Amniotic epithelial cell (primary cell): ENCODE results near the gene EP400.

Experiments used
- DNase-seq: peaks from one replicate; pipeline ENCODE4 v3.0.0-alpha.2; 2010; ENCODE audit warnings: low read depth

The EP400 gene

DNA sequence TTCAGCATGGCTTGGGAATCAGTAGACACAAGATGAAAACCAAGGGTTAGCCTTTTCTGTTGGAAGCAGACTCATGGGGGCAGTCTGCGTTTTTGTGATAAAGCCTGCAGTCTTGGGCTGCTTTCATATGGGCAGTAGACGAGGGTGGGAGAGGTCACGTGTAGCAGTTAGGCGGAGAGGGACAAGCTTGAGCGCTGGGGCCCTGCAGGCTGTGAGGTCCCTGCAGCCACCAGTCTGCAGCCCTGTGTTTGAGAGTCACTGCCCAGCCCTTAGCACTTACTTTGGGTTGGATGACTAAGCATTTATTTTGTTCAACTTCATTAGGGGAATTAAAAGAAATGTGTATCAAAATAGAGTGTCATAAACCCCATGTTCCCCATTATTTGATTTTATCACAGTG is 37.2 kb downstream of the EP400 start:
- DNase-seq: no peak

DNA sequence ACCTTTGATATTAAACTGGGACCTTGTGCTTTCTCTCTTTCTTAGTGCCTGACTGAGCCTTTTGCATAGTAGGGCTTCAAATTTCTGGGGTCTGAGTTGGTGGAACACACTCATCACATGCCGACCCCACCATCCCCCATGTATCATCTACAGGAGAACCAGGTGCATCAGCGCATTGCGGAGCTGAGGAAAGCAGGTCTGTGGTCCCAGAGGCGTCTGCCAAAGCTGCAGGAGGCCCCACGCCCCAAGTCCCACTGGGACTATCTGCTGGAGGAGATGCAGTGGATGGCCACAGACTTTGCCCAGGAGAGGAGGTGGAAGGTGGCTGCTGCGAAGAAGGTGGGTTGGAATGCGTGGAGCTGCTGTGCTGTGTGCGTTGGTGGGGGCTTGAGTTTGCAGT is 37.8 kb downstream of the EP400 start:
- no peak for DNase-seq

GRCh38 chr12:131988054-131988796 is 38.5 kb downstream of the EP400 start:
- DNase-seq: no peak

GRCh38 chr12:131989021-131989420 is 39.3 kb downstream of the EP400 start:
- DNase-seq: no peak

DNA sequence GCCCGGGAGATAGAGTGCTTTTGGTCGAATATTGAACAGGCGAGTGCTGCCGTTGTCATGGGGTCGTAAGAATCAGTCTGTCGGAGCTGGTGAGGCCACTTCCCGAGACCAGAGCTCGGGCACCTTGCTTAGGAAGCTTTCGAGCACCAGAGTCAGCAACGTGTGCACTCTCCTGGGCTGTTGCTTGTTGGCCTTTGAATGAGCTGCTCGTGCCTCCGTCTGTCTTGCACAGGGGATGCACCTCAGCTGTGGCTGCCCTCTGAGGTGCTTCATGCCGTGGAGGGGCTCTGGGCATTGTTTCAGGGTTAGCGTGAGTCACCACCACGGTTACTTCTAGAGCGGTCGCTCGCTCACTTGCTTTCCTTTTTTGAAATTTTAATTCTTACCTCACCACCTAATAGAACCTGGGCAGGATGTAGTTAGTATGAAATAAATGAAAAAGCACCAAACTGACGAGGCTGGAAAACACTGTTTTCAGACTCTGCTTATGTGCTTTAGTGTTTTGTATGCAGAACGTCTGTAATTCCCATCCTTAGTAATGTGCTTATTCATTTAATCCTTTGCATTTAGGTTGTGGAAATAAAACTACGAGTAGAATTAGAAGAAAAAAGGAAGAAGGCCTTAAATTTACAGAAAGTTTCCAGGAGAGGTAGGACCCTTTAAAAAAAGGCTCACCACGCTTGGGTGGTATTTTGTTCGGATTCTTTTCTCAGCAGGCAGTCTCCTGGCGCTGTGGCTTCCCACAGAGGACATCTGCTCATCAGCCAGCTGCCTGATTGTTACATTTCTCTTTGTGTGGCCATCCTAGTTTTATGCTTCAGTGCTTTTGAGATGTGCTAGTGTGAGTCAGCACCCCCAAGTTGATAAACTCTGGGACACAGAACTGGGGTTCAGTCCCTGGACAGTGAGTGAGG is 40.6 kb downstream of the EP400 start:
- no peak for DNase-seq

GRCh38 chr12:131990980-131991305 is 41.2 kb downstream of the EP400 start:
- no peak for DNase-seq

GRCh38 chr12:131991816-131992430 is 42.2 kb downstream of the EP400 start:
- DNase-seq: no peak

DNA sequence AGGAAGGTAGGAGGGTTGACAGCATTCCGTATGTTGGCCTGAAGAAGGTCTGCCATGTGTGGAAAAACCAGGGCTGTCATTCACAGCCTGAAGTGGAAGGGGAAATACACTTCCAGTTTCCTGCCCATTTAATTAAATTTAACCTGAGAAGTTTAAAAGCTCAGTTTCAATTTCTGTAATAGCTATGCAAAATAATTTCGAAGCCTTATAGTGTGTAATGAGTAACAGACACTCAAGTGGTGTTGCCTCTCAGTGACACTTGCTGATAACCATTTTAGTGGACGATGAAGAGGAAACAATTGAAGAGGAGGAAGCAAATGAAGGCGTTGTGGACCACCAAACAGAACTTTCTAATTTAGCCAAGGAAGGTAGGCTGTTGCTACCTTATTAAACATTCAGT is 44.8 kb downstream of the EP400 start:
- DNase-seq: no peak

GRCh38 chr12:132000286-132000872 is 50.6 kb downstream of the EP400 start:
- no peak for DNase-seq

DNA sequence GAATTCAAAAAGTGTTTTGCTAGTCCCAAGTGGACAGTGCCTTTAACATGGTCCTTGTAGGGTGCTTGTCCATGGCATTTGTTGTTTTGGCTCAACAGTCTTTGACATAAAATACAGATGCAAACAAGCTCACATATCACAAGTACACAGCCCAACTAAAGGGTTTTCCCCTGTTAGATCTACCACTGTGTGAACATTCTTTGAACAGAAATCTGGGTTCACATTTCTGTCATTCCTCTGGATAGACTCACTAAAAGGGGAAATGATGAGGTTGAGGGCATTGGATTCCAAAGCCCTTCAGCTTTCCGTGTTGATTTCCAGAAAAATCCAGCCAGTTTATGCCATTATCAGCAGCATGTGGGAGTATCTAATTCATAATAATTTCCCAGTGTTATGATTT is 54.1 kb downstream of the EP400 start:
- peak; percentile 76 for DNase-seq

- DNase-seq: no peak
These were observed 55.2 kb downstream of the EP400 start for GRCh38 chr12:132004946-132005345.

- DNase-seq: peak; percentile 62
These were observed 56.4 kb downstream of the EP400 start for GRCh38 chr12:132006056-132006680.

DNA sequence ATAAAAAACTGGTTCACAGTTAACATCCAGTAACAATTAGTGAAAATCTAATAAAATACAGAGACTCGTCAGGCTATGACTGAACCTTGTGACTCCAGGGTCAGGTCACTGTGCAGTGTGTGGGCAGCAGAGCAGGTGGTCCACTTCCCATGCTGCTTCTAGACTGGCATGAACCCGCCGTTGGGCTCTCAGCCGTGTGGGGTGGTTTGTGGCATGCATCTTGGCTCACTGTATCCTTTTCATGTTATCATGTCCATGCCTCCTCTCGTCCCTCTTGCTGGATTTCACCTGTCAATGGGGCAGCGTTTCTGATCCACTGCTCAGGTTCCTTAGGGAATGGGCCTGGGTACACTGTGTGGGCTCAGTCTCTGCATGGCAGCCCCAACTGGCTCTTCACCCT is 57.3 kb downstream of the EP400 start:
- no peak for DNase-seq

GRCh38 chr12:132009336-132009859 is 59.7 kb downstream of the EP400 start:
- DNase-seq: no peak

GRCh38 chr12:132012919-132013568 is 63.3 kb downstream of the EP400 start:
- DNase-seq: no peak

GRCh38 chr12:132014092-132014914 is 64.6 kb downstream of the EP400 start:
- DNase-seq: no peak

DNA sequence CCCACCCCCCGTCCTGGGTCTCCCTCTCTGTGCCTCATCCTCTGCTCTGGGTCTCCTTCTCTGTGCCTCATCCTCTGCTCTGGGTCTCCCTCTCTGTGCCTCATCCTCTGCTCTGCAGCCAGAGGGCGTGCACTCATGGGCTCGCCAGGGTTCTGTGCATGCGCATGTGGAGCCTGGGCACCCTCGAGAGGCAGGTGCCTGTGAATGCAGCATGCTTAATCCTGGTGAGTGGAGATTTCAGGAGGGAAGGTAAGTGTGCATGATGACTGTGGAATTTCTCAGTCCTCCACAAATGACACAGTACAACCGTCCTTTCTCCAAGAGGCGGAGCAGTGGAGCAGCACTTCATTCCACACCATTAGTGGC is 65.2 kb downstream of the EP400 start:
- no peak for DNase-seq

GRCh38 chr12:132015686-132016430 is 66.1 kb downstream of the EP400 start:
- DNase-seq: no peak

DNA sequence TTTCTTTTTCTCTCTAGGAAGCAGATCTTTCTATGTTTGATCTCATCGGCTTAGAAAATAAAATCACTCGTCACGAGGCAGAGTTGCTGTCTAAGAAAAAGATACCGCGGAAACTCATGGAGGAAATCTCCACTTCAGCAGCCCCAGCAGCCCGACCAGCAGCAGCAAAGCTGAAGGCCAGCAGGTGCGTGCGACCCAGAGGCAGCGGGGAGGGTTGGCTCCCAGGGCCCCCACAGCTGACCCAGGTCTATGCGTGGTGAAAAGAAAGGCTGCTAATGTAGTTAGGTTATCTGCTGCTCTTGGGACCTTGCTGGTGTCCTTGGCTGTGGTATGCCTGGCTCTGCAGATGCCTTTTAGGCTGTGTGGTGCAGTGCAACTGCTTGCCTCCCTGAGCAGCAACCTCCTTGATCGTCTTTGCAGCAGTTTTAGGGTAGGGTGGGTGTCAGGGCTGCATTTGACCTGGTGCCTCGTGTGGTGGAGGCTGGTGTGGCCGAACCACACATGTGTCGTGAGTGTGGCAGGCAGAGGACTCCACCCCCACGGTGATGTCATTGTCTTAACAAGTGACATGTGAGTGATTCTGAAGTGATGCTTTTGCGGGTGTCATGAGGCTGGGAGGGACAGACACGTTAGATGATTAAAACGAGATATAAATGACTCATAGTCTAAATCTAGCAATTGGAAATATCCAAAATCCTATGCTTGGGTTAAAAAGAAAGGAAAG is 68.6 kb downstream of the EP400 start:
- DNase-seq: no peak
